ENCODE measurements around the gene DPP8. TPM values are rescaled to one million over a fixed set of nuclear protein-coding genes. Genes with fewer than 3 reads are reported as not detected.

DPP8 gene
- total RNA-seq, 1 experiment from 2014 or later: 27.1 TPM

DNA sequence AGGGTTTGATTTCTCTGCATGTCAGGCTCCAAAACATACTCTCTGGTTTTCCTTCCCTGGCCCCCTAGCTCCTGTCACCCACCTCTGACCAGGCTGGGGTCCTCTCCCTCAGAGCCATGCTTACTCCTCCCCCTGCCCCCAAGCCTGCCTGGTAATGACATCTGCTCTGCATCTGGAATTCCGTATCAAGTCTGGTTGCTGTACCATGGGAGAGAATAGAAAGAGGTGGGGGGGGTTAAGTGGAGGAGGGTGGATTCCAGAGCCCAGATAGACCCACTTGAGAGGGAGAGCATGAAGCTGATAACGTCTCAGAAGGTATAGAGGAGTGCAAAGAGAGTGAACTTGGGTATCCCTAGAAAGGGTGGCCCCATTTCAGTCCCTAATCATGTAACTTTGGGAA lies 98.9 kb downstream of the DPP8 start:
- Histone ChIP-seq H3K36me3 (ENCODE audit: control insufficient read depth in 1 of 2, insufficient read depth in 2 of 2, low read length in 2 of 2) (no peaks in the 10 kb centered on the region), H2AFZ (ENCODE audit: low read depth, low read length, poor library complexity, severe bottlenecking) (no peak overlapping the region), H3K4me1 (ENCODE audit: control insufficient read depth in 1 of 2, insufficient read depth in 2 of 2, low read length in 2 of 2) (peaks cover 2 to 29% of the 10 kb centered on the region in 2 experiments; a peak in 3 of 4 replicates), H3K27me3 (ENCODE audit: insufficient read depth, low read length) (no peaks in the 10 kb centered on the region), H3K9ac (ENCODE audit: low read length) (no peak overlapping the region), H3K27ac (ENCODE audit: low read depth, low read length) (no peak overlapping the region), H4K20me1 (ENCODE audit: insufficient read depth) (no peaks in the 10 kb centered on the region), H3K9me2 (ENCODE audit: insufficient read depth) (no peaks in the 10 kb centered on the region), H3K4me3 (replicated peaks in 1 of 2; ENCODE audit: low read depth in 1 of 2, low read length in 2 of 2) (no peak overlapping the region), H3K4me2 (ENCODE audit: low read length) (no peak overlapping the region), H3K79me2 (ENCODE audit: insufficient read depth, low read length) (no peaks in the 10 kb centered on the region), H3K9me3 (ENCODE audit: control insufficient read depth in 1 of 2, insufficient read depth in 1 of 2, low read depth in 1 of 2, low read length in 2 of 2) (no peaks in the 10 kb centered on the region)
- DNase-seq (ENCODE audit: low read depth, low spot score): no peak
- ChIA-PET POLR2A (no interaction called here), CTCF (no interaction called here), RAD21 (ENCODE audit: low non-redundant PET in 1 of 2, low total read pairs in 2 of 2, uncharacterized antibody in 2 of 2, unreplicated experiment in 2 of 2) (no interaction called here)
- TF ChIP-seq CBX3 (IDR thresholded peaks at IDR 0.05; ENCODE audit: low read depth) (no peak), EZH2phosphoT487 (IDR thresholded peaks at IDR 0.05; ENCODE audit: borderline replicate concordance) (no peak), SRF (IDR thresholded peaks at IDR 0.05; ENCODE audit: low read depth) (no peak)
- no peak for ATAC-seq
- BruUV-seq (replicated peaks): no TSS peak
- intact Hi-C loops (cut with micrococcal nuclease): no loop called here

DNA sequence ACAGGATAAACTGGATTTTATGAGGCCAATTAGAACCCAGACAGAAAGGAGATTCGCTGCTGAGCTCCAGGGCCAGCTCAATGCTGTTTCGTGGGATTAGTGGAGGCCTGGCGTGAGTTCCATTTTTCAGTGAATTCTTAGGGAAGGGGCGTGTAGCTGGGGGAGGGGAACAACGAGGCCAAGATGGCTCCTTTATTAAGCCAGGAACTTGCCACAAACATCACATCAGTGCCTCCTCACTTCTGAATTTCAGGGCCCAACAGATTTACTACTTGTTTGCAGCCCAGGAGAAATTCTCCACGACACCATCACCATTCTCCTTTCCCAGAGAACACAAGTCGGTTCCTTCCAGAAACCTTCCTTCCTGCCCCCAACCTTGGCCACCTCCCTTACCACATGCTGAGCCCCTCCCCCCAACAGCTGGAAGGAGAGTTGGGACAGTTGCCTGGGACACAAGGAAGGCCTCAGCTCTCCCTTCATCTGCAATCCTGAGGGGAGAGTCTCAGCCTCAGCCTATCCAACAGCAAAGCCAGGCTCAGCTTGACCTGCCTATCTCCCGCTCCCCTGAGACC lies 100.6 kb downstream of the DPP8 start:
- BruUV-seq (replicated peaks): no TSS peak
- no peaks in the 10 kb centered on the region for H3K36me3 ChIP-seq (ENCODE audit: control insufficient read depth in 1 of 2, insufficient read depth in 2 of 2, low read length in 2 of 2)
- ATAC-seq (no peak), DNase-seq (ENCODE audit: low read depth, low spot score) (no peak)
- no peaks in the 10 kb centered on the region for H3K9me3 ChIP-seq (ENCODE audit: control insufficient read depth in 1 of 2, insufficient read depth in 1 of 2, low read depth in 1 of 2, low read length in 2 of 2)
- no peaks in the 10 kb centered on the region for H3K79me2 ChIP-seq (ENCODE audit: insufficient read depth, low read length)
- no peak overlapping the region for H3K4me2 ChIP-seq (ENCODE audit: low read length)
- no peak overlapping the region for H3K27ac ChIP-seq (ENCODE audit: low read depth, low read length)
- no peak overlapping the region for H3K4me3 ChIP-seq (replicated peaks in 1 of 2; ENCODE audit: low read depth in 1 of 2, low read length in 2 of 2)
- no peak overlapping the region for H2AFZ ChIP-seq (ENCODE audit: low read depth, low read length, poor library complexity, severe bottlenecking)
- intact Hi-C loops (cut with micrococcal nuclease): no loop called here
- peaks cover 2 to 23% of the 10 kb centered on the region in 2 experiments; a peak in 3 of 4 replicates for H3K4me1 ChIP-seq (ENCODE audit: control insufficient read depth in 1 of 2, insufficient read depth in 2 of 2, low read length in 2 of 2)
- H3K27me3 ChIP-seq (ENCODE audit: insufficient read depth, low read length): no peaks in the 10 kb centered on the region
- H3K9me2 ChIP-seq (ENCODE audit: insufficient read depth): no peaks in the 10 kb centered on the region
- H4K20me1 ChIP-seq (ENCODE audit: insufficient read depth): no peaks in the 10 kb centered on the region
- CTCF ChIA-PET: interaction anchor here (1.6 kb wide), 1 partner anchor 17 kb away, joined by 5 read pairs; no protein-coding TSS in a partner anchor
- POLR2A ChIA-PET: no interaction called here
- no peak overlapping the region for H3K9ac ChIP-seq (ENCODE audit: low read length)
- TF ChIP-seq, protein P1, sequence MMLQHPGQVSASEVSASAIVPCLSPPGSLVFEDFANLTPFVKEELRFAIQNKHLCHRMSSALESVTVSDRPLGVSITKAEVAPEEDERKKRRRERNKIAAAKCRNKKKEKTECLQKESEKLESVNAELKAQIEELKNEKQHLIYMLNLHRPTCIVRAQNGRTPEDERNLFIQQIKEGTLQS (IDR thresholded peaks at IDR 0.05): no peak
- TF ChIP-seq POLR2A (IDR thresholded peaks at IDR 0.05; ENCODE audit: borderline replicate concordance, extremely low read depth, insufficient read depth, insufficient read length) (no peak), ZFX (IDR thresholded peaks at IDR 0.05) (no peak), ZNF274 (IDR thresholded peaks at IDR 0.05; ENCODE audit: low read depth, low read length) (no peak), TCF7L2 (IDR thresholded peaks at IDR 0.05; ENCODE audit: borderline replicate concordance, extremely low read depth, insufficient read depth, insufficient read length) (no peak), EGR1 (IDR thresholded peaks at IDR 0.05; ENCODE audit: low read depth) (no peak), EZH2 (IDR thresholded peaks at IDR 0.05) (no peak), EZH2phosphoT487 (IDR thresholded peaks at IDR 0.05; ENCODE audit: borderline replicate concordance) (no peak), FOSL1 (IDR thresholded peaks at IDR 0.05; ENCODE audit: low read depth) (no peak)
- TF ChIP-seq, protein P2, sequence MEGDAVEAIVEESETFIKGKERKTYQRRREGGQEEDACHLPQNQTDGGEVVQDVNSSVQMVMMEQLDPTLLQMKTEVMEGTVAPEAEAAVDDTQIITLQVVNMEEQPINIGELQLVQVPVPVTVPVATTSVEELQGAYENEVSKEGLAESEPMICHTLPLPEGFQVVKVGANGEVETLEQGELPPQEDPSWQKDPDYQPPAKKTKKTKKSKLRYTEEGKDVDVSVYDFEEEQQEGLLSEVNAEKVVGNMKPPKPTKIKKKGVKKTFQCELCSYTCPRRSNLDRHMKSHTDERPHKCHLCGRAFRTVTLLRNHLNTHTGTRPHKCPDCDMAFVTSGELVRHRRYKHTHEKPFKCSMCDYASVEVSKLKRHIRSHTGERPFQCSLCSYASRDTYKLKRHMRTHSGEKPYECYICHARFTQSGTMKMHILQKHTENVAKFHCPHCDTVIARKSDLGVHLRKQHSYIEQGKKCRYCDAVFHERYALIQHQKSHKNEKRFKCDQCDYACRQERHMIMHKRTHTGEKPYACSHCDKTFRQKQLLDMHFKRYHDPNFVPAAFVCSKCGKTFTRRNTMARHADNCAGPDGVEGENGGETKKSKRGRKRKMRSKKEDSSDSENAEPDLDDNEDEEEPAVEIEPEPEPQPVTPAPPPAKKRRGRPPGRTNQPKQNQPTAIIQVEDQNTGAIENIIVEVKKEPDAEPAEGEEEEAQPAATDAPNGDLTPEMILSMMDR (IDR thresholded peaks at IDR 0.05 in 2 of 3, conservative IDR thresholded peaks at IDR 0.05 in 1 of 3; ENCODE audit: borderline replicate concordance in 1 of 3, insufficient read depth in 1 of 3, low read depth in 2 of 3, low read length in 2 of 3): no peak
- TF ChIP-seq, protein P3, sequence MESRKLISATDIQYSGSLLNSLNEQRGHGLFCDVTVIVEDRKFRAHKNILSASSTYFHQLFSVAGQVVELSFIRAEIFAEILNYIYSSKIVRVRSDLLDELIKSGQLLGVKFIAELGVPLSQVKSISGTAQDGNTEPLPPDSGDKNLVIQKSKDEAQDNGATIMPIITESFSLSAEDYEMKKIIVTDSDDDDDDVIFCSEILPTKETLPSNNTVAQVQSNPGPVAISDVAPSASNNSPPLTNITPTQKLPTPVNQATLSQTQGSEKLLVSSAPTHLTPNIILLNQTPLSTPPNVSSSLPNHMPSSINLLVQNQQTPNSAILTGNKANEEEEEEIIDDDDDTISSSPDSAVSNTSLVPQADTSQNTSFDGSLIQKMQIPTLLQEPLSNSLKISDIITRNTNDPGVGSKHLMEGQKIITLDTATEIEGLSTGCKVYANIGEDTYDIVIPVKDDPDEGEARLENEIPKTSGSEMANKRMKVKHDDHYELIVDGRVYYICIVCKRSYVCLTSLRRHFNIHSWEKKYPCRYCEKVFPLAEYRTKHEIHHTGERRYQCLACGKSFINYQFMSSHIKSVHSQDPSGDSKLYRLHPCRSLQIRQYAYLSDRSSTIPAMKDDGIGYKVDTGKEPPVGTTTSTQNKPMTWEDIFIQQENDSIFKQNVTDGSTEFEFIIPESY (IDR thresholded peaks at IDR 0.05; ENCODE audit: extremely low read depth, insufficient replicate concordance, low read length): no peak
- RAD21 ChIA-PET (ENCODE audit: low non-redundant PET in 1 of 2, low total read pairs in 2 of 2, uncharacterized antibody in 2 of 2, unreplicated experiment in 2 of 2): no interaction called here

Measured in HCT116 (cell line).